ENCODE data around the gene LSAMP.

Gene LSAMP

DNA sequence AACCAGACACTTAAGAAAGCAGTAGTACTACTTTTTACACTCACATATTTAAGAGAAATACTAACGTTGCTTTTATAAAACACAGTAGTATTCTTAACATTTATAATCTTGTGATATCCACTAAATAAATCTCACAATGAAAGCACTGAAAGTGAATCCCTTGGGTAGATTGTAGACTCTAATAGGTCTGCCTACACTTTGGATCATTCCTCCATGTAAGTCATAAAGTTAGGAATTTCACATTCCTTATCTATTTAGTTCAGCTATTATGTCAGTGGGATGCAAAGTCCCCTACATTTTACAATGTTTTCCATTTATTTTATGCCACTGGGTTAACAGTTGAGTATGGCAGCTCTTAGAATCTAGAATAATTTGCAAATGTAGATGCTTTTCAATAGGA, 330.7 kb downstream of the LSAMP start:
- TF ChIP-seq, protein P1, sequence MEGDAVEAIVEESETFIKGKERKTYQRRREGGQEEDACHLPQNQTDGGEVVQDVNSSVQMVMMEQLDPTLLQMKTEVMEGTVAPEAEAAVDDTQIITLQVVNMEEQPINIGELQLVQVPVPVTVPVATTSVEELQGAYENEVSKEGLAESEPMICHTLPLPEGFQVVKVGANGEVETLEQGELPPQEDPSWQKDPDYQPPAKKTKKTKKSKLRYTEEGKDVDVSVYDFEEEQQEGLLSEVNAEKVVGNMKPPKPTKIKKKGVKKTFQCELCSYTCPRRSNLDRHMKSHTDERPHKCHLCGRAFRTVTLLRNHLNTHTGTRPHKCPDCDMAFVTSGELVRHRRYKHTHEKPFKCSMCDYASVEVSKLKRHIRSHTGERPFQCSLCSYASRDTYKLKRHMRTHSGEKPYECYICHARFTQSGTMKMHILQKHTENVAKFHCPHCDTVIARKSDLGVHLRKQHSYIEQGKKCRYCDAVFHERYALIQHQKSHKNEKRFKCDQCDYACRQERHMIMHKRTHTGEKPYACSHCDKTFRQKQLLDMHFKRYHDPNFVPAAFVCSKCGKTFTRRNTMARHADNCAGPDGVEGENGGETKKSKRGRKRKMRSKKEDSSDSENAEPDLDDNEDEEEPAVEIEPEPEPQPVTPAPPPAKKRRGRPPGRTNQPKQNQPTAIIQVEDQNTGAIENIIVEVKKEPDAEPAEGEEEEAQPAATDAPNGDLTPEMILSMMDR (IDR thresholded peaks at IDR 0.05): no peak

DNA sequence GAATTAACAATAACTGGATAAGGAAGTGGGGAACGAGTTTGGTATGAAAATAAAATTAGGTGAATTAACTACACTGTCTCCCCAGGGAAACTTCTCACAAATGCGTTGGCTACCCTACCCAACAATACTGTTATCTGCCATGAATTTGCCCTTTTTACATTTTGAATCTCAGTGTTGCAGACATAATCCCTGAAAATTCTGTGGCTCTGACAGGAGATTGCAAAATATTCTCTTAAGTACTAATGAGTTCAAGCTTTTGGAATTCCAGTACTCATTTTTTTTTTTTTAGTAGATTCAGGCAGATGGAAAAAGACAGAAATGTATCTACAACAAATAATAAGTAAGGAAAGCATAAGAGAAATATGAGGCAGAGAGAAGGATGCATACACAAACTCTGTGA, 332.6 kb downstream of the LSAMP start:
- TF ChIP-seq, protein P1 (IDR thresholded peaks at IDR 0.05): no peak

DNA sequence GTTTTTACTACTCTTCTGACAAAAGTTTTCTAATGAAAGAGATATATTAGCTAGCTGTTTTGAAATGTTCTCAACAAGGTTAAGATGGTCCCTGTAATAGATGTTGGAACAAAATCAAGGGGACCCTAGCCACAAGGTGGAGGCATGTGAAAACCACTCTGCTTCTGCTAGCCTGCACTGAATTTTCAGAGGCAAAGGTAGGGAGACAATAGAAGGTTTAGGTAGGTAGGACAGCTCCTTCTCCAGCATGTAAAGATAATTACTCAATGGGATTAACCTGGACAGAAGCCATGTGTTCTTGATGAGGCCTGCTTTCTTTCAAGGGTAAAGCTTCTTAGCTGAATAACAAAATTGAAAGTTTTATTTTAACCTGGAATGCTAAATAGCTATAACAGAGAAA, 333.5 kb downstream of the LSAMP start:
- TF ChIP-seq, protein P1 (IDR thresholded peaks at IDR 0.05): no peak

DNA sequence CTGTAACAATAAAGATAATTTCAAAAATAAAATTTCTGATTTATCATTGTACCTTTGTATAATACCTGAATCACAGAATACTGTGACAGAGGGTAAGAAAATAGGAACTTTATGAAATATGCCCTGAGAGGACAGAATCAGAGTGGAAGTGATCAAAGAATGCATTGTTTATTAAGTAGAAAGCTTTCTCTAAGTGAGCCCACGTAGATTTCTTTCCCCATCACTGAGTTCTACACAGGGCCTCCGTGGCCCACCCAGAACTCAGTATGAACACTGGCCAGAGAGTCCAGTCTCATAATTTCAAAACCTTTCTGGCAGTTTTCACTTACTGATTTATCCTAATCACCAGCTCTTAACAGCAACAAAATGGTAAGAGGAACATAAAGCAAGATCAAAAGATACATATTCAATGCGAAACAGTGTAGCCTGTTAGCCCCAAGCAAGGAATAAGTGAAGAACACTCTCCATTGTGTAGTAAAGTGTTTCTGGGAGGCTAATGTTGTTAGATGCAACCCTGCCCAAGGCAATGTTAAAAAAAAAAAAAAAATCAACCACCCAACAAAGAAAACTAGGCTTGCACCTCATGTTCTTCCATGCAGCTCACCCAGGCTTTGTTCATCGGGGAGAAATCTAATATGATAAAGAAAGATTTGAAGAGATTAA, 341.3 kb downstream of the LSAMP start:
- TF ChIP-seq, protein P1 (IDR thresholded peaks at IDR 0.05): no peak

DNA sequence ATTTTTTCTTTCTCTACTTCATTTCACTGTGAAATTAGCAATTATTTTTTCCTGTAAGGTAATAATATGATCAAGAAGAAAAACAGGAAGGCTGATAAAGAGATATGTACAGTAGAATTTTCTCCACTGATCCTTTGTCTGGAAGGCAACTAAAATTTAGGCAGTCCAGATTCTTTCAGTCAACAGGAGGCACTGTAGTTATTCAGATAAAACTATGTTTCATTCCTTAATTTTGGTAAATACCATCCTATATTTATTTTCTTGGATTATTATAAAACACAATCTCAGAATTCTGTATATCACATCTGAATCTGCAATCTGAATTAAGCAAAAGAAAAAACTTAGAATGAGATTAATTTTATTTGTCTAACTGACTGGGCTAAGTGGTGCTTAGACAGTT, 343.2 kb downstream of the LSAMP start:
- TF ChIP-seq, protein P1 (IDR thresholded peaks at IDR 0.05): no peak

DNA sequence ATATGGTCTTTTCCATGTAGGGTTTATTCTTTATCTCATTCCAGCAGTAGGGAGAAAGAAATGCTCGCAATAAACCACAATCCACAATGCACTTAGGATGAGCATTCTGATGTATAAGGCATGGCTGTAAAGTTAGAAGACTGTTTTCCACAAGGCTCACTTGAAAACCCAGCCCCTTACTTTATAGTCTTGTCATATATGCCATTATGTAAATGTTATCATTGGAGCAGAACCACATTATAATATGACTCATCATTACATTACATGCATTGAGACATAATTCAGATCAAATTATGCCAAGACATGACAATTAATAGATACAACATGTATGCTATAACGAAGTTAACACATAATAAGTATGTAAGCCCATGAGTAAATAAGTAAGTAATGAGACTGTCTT, 348.1 kb downstream of the LSAMP start:
- TF ChIP-seq, protein P1 (IDR thresholded peaks at IDR 0.05): no peak

DNA sequence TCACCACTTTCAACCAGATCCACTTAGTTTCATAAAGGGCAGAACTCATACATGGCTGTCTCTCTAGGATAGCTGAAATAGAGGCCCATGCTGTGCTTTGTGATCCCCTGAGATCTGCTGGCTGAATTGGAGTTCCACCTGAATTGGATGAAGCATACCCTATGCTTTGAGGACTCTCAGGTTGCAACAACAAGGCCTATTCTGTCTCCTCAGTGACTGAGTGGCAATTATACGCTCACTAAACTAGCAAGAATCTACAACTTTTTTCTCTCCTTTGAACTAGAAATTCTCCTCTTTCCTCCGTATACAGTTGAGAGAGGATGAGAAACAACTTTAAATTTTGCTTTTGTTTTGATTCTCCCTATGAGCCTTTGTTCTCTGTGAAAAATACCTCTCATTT, 348.7 kb downstream of the LSAMP start:
- TF ChIP-seq, protein P1 (IDR thresholded peaks at IDR 0.05): no peak

DNA sequence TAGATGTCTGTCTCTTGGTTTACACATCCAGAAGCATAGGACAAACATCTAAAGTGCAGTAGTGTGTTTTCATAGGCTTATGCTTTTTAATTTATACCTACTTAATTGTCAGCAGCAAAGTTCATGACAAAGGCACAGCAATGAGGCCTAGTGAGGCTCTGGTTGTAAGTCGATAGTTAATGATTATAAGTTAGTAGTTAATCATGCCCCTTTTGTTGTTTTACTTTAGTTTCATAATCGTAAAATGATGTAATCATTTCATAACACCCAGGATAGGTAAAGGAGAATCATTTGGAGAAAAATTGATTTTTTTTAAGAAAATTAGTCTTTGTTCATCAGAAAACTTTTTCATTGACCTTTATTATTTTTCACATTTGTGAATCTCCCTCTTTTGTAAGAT, 351.9 kb downstream of the LSAMP start:
- TF ChIP-seq, protein P1 (IDR thresholded peaks at IDR 0.05): no peak

All from LNCAP (cell line).